HG03196 (cell line): ENCODE measurements around the gene RND1.

Experiments
- ATAC-seq: cut with Tn5 transposase; IDR thresholded peaks from one replicate; pipeline ENCODE4 v1.9.1; 2021; ENCODE audit not compliant: unreplicated experiment

Gene RND1

DNA sequence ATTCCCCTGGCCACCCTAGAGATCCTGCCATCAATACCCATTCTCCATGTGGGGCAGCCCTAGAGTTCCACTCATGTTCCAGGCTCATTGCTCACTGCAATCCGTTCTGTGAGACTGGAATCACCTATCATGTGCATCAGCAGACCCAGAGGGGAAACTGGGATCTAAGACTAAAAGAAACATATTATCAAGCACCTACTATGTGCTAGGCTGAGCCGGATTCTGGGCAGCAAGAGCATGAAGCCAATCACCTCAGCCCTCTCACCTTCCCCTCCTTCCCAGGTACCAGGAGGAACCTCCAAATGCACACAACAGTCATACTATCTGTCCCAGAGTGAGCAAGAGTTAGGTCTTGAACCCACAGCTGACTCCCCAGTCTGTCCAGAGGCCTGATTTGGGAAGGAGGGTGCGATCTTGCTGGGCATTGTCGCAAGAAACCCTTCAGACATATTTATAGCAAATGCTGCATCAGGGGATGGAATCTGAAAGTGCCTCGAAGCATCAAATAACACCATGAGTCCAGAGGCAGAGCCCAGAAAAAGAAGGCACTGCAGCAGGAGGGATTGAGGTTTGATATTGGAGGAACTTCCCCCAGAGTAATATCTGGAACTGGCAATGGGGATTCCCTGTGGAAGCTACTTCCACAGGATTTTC is 54.1 kb downstream of the RND1 start:
- no peak for ATAC-seq

DNA sequence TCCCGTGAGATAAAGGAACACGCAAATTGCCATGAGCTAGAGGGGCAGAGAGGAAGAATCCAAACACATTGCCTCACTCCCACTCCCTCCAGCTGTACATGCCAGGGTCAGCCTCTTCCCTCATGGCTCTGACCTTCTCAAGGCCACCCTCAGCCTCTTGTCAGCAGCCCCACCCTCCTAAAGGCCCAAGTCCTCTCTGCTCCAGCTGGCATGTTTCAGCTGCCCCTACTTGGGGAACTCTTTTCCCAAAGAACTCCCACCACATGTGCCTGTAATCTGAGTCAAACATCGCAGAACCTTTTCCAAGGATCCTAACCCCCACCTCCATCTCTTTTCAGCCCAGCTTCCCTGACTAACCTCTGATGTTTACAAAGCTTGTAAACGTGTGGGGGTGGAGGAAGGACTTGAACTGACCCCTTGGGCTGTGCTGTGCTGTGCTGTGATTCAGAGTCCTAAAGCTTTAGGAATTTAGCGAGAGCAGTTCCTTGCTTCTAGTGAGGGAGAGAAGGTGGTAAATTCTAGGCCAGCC is 54.7 kb downstream of the RND1 start:
- ATAC-seq = no peak

DNA sequence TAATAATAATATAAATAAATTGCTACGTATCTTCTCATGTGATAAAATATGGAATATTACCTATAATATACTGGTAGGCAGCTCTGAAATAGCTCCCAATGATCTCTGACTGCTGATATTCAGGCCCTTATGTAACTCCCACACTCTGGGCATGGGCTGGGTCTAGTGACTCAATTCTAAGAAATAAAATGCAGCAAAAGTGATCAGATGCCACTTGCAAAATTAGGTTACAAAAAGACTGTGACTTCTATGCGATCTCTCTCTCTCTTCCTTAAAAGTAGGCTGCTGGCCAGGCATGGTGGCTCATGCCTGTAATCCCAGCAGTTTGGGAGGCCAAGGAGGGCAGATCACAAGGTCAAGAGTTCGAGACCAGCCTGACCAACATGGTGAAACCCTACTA is 57.7 kb downstream of the RND1 start:
- ATAC-seq = no peak
